WI38 (cell line): ENCODE results near the gene BACE1-AS.
"Not testable (repeated sequence)": the region's sequence is repeated elsewhere in the genome, so short reads cannot be mapped to it uniquely, and the experiment has no call there.

Experiments
- H3K4me3 ChIP-seq: 2 replicates; pipeline ENCODE4 v1.5.1; 2011; ENCODE audit warnings: low read depth, mild to moderate bottlenecking, control low read depth, low read length
- CTCF ChIP-seq: IDR thresholded peaks from 2 replicates; pipeline ENCODE4 v1.5.1; 2012; ENCODE audit warnings: low read depth, mild to moderate bottlenecking, control low read depth, low read length

The BACE1-AS gene

GRCh38 chr11:117259417-117259816, 31.7 kb upstream of the BACE1-AS start:
- no peak overlapping the region for H3K4me3 ChIP-seq
- no peak for TF ChIP-seq CTCF

- not testable (repeated sequence) for H3K4me3 ChIP-seq
Measured at GRCh38 chr11:117264624-117265323, 26.4 kb upstream of the BACE1-AS start.

- H3K4me3 ChIP-seq = no peak overlapping the region
- TF ChIP-seq CTCF = no peak
Measured at GRCh38 chr11:117265745-117266144, 25.4 kb upstream of the BACE1-AS start.

GRCh38 chr11:117269856-117270255, 21.3 kb upstream of the BACE1-AS start:
- no peak overlapping the region for H3K4me3 ChIP-seq
- no peak for TF ChIP-seq CTCF

GRCh38 chr11:117271208-117271607, 19.9 kb upstream of the BACE1-AS start:
- no peak for TF ChIP-seq CTCF

GRCh38 chr11:117272175-117272574, 19.0 kb upstream of the BACE1-AS start:
- H3K4me3 ChIP-seq = not testable (repeated sequence)

More at GRCh38 chr11:117271208-117271607, 19.9 kb upstream of the BACE1-AS start:
- no peak overlapping the region for H3K4me3 ChIP-seq

- no peak for TF ChIP-seq CTCF
- peak overlapping the region; percentile 17 for H3K4me3 ChIP-seq
Measured at GRCh38 chr11:117273550-117274289, 17.4 kb upstream of the BACE1-AS start.

GRCh38 chr11:117278347-117278746, 12.8 kb upstream of the BACE1-AS start:
- TF ChIP-seq CTCF = no peak
- no peak overlapping the region for H3K4me3 ChIP-seq
